ENCODE data around the gene LPAR2. TPM values are rescaled to one million over a fixed set of nuclear protein-coding genes. Genes with fewer than 3 reads are reported as not detected.

The LPAR2 gene
- polyA plus RNA-seq, 1 donor from 2014 or later: 77.1 TPM

DNA sequence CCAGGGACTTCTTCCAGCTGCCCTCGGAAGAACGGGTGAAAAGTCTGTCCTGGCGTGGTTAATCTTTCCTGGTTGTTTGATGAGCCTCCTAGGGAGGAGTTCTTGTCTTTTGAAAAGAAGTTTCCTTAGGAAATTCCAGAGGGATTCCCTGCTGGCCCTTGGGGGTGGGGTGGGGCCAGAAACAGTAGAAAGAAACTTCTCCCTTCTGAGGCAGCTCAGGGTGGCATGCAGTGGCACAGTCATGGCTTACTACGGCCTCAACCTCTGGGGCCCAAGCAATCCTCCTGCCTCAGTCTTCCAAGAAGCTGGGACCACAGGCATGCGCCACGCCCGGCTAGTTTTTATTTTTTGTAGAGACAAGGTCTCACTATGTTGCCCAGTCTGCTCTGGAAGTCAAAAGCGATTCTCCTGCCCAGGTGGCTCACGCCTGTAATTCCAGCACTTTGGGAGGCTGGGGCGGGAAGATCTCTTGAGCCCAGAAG, 42.1 kb upstream of the LPAR2 start:
- Histone ChIP-seq H3K4me3 (ENCODE audit: low read length) (peak overlapping the region; percentile 97), H3K27ac (ENCODE audit: low read length) (no peak overlapping the region), H3F3A (ENCODE audit: insufficient read depth, low read length, poor library complexity, severe bottlenecking) (no peaks in the 10 kb centered on the region), H3K9me2 (ENCODE audit: insufficient read depth, low read length) (no peaks in the 10 kb centered on the region), H3K9me3 (ENCODE audit: low read length) (no peaks in the 10 kb centered on the region), H3K4me2 (ENCODE audit: low read length) (no peak overlapping the region), H4K20me1 (ENCODE audit: insufficient read depth) (no peaks in the 10 kb centered on the region), H3K36me3 (ENCODE audit: insufficient read depth, low read length) (no peaks in the 10 kb centered on the region), H3K27me3 (ENCODE audit: insufficient read depth, low read depth, low read length) (no peaks in the 10 kb centered on the region), H2AFZ (ENCODE audit: low read depth, low read length) (no peak overlapping the region), H3K9ac (ENCODE audit: low read length) (no peak overlapping the region), H3K79me2 (replicated peaks; ENCODE audit: insufficient read depth, low read length) (peaks cover 4% of the 10 kb centered on the region)
- TF ChIP-seq REST (IDR thresholded peaks at IDR 0.05; ENCODE audit: borderline replicate concordance) (no peak), MXI1 (conservative IDR thresholded peaks at IDR 0.05; ENCODE audit: poor library complexity, severe bottlenecking) (no peak), SMC3 (conservative IDR thresholded peaks at IDR 0.05; ENCODE audit: poor library complexity) (no peak), TAF1 (IDR thresholded peaks at IDR 0.05; ENCODE audit: low read depth) (no peak), EZH2 (IDR thresholded peaks at IDR 0.05; ENCODE audit: borderline replicate concordance, insufficient read depth, low read length, poor library complexity, severe bottlenecking) (no peak), EP300 (conservative IDR thresholded peaks at IDR 0.05; ENCODE audit: poor library complexity, severe bottlenecking) (no peak), RAD21 (conservative IDR thresholded peaks at IDR 0.05) (no peak), POLR2AphosphoS5 (IDR thresholded peaks at IDR 0.05) (no peak)
- TF ChIP-seq, protein P1, sequence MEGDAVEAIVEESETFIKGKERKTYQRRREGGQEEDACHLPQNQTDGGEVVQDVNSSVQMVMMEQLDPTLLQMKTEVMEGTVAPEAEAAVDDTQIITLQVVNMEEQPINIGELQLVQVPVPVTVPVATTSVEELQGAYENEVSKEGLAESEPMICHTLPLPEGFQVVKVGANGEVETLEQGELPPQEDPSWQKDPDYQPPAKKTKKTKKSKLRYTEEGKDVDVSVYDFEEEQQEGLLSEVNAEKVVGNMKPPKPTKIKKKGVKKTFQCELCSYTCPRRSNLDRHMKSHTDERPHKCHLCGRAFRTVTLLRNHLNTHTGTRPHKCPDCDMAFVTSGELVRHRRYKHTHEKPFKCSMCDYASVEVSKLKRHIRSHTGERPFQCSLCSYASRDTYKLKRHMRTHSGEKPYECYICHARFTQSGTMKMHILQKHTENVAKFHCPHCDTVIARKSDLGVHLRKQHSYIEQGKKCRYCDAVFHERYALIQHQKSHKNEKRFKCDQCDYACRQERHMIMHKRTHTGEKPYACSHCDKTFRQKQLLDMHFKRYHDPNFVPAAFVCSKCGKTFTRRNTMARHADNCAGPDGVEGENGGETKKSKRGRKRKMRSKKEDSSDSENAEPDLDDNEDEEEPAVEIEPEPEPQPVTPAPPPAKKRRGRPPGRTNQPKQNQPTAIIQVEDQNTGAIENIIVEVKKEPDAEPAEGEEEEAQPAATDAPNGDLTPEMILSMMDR (IDR thresholded peaks at IDR 0.05; ENCODE audit: poor library complexity, severe bottlenecking): no peak

GRCh38 chr19:19668230-19669012, 40.4 kb upstream of the LPAR2 start, which contains the start of gene ZNF101:
Gene ZNF101 (plus strand): TSS chr19:19668839. CDS start chr19:19668964, 125 bp downstream.
- Histone ChIP-seq H3K4me2 (ENCODE audit: low read length) (peak within 1 kb of the TSS; percentile 62), H3K79me2 (replicated peaks; ENCODE audit: insufficient read depth, low read length) (peaks cover 4% of the 10 kb centered on the region), H3K9me3 (ENCODE audit: low read length) (no peaks in the 10 kb centered on the region), H3K9me2 (ENCODE audit: insufficient read depth, low read length) (no peaks in the 10 kb centered on the region), H3F3A (ENCODE audit: insufficient read depth, low read length, poor library complexity, severe bottlenecking) (no peaks in the 10 kb centered on the region), H3K9ac (ENCODE audit: low read length) (peak within 1 kb of the TSS; percentile 78), H3K27ac (ENCODE audit: low read length) (peak within 1 kb of the TSS; percentile 33), H4K20me1 (ENCODE audit: insufficient read depth) (no peaks in the 10 kb centered on the region), H3K36me3 (ENCODE audit: insufficient read depth, low read length) (no peaks in the 10 kb centered on the region), H3K4me3 (ENCODE audit: low read length) (peak within 1 kb of the TSS; percentile 97), H2AFZ (ENCODE audit: low read depth, low read length) (peak within 1 kb of the TSS; percentile 62), H3K27me3 (ENCODE audit: insufficient read depth, low read depth, low read length) (no peaks in the 10 kb centered on the region)
- TF ChIP-seq MXI1 (conservative IDR thresholded peaks at IDR 0.05; ENCODE audit: poor library complexity, severe bottlenecking) (peak; percentile 64), EZH2 (IDR thresholded peaks at IDR 0.05; ENCODE audit: borderline replicate concordance, insufficient read depth, low read length, poor library complexity, severe bottlenecking) (no peak), POLR2AphosphoS5 (IDR thresholded peaks at IDR 0.05) (peak; percentile 58), REST (IDR thresholded peaks at IDR 0.05; ENCODE audit: borderline replicate concordance) (no peak), TAF1 (IDR thresholded peaks at IDR 0.05; ENCODE audit: low read depth) (no peak), EP300 (conservative IDR thresholded peaks at IDR 0.05; ENCODE audit: poor library complexity, severe bottlenecking) (peak; percentile 11), RAD21 (conservative IDR thresholded peaks at IDR 0.05) (no peak), SMC3 (conservative IDR thresholded peaks at IDR 0.05; ENCODE audit: poor library complexity) (peak; percentile 27)
- TF ChIP-seq, protein P1 (IDR thresholded peaks at IDR 0.05; ENCODE audit: poor library complexity, severe bottlenecking): no peak
